ENCODE results near the gene NXF1. TPM values are rescaled to one million over a fixed set of nuclear protein-coding genes. Genes with fewer than 3 reads are reported as not detected.
A peak's percentile ranks its signal among the peaks of the same experiment; 100 is the strongest.

Gene NXF1
- total and polyA plus RNA-seq, 10 of the 15 experiments (the other 5 are each of a cell fraction or from before 2014, with no cell fraction given): 20.7 to 84.9 (median 40.6) TPM

- TF ChIP-seq STAT1 (conservative IDR thresholded peaks at IDR 0.05) (0 out of 2 replicates have a peak, but pooled peaks have one; percentile 17), JUNB (IDR thresholded peaks at IDR 0.05) (no peak), BRCA1 (IDR thresholded peaks at IDR 0.05; ENCODE audit: low read depth, low read length) (no peak), MYC (IDR thresholded peaks at IDR 0.05; ENCODE audit: insufficient read depth, insufficient read length, insufficient replicate concordance, low read length, severe bottlenecking) (no peak), SIX5 (IDR thresholded peaks at IDR 0.05; ENCODE audit: low read depth, low read length, severe bottlenecking) (no peak), MEF2A (IDR thresholded peaks at IDR 0.05; ENCODE audit: insufficient read depth, low read depth, low read length) (no peak), KDM1A (IDR thresholded peaks at IDR 0.05; ENCODE audit: borderline replicate concordance) (no peak), BHLHE40 (IDR thresholded peaks at IDR 0.05; ENCODE audit: borderline replicate concordance in 1 of 2, low read depth in 2 of 2, low read length in 1 of 2) (peak; percentile 17 to 26; a peak in 1 of 4 replicates), DPF2 (IDR thresholded peaks at IDR 0.05) (no peak; the same call in 1 of the 2 replicates), PAX5 (IDR thresholded peaks at IDR 0.05; ENCODE audit: borderline replicate concordance, low read depth, low read length) (no peak), NR2F1 (conservative IDR thresholded peaks at IDR 0.05) (peak; percentile 92), ZNF24 (IDR thresholded peaks at IDR 0.05) (no peak), ATF3 (IDR thresholded peaks at IDR 0.05; ENCODE audit: borderline replicate concordance, extremely low read depth, low read depth, low read length) (no peak), TBL1XR1 (IDR thresholded peaks at IDR 0.05; ENCODE audit: low read depth, low read length) (no peak), POLR2A (IDR thresholded peaks at IDR 0.05; ENCODE audit: low read depth, low read length) (peak; percentile 7; the same call in 1 of the 2 replicates), NR2C1 (IDR thresholded peaks at IDR 0.05) (peak; percentile 39; the same call in 1 of the 2 replicates), IKZF1 (conservative IDR thresholded peaks at IDR 0.05) (no peak; the same call in none of the 2 replicates), BCLAF1 (IDR thresholded peaks at IDR 0.05) (peak; percentile 56; the same call in 1 of the 2 replicates), NBN (IDR thresholded peaks at IDR 0.05) (peak; percentile 19; the same call in 1 of the 2 replicates), RFX5 (IDR thresholded peaks at IDR 0.05; ENCODE audit: low read depth, low read length) (no peak), STAT3 (IDR thresholded peaks at IDR 0.05; ENCODE audit: low read depth, low read length) (no peak)
- TF ChIP-seq, protein P1, sequence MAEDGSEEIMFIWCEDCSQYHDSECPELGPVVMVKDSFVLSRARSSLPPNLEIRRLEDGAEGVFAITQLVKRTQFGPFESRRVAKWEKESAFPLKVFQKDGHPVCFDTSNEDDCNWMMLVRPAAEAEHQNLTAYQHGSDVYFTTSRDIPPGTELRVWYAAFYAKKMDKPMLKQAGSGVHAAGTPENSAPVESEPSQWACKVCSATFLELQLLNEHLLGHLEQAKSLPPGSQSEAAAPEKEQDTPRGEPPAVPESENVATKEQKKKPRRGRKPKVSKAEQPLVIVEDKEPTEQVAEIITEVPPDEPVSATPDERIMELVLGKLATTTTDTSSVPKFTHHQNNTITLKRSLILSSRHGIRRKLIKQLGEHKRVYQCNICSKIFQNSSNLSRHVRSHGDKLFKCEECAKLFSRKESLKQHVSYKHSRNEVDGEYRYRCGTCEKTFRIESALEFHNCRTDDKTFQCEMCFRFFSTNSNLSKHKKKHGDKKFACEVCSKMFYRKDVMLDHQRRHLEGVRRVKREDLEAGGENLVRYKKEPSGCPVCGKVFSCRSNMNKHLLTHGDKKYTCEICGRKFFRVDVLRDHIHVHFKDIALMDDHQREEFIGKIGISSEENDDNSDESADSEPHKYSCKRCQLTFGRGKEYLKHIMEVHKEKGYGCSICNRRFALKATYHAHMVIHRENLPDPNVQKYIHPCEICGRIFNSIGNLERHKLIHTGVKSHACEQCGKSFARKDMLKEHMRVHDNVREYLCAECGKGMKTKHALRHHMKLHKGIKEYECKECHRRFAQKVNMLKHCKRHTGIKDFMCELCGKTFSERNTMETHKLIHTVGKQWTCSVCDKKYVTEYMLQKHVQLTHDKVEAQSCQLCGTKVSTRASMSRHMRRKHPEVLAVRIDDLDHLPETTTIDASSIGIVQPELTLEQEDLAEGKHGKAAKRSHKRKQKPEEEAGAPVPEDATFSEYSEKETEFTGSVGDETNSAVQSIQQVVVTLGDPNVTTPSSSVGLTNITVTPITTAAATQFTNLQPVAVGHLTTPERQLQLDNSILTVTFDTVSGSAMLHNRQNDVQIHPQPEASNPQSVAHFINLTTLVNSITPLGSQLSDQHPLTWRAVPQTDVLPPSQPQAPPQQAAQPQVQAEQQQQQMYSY (CRISPR knock-in tag; IDR thresholded peaks at IDR 0.05): no peak
- TF ChIP-seq, protein P2, sequence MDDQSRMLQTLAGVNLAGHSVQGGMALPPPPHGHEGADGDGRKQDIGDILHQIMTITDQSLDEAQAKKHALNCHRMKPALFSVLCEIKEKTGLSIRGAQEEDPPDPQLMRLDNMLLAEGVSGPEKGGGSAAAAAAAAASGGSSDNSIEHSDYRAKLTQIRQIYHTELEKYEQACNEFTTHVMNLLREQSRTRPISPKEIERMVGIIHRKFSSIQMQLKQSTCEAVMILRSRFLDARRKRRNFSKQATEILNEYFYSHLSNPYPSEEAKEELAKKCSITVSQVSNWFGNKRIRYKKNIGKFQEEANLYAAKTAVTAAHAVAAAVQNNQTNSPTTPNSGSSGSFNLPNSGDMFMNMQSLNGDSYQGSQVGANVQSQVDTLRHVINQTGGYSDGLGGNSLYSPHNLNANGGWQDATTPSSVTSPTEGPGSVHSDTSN (IDR thresholded peaks at IDR 0.05; ENCODE audit: insufficient replicate concordance, low read depth, low read length): no peak
These were observed 18.8 kb downstream of the NXF1 start (continued) for GRCh38 chr11:62786318-62787004.
